Spinal cord (tissue), 10 donors: ENCODE measurements around the gene NEIL3. TPM values are rescaled to one million over a fixed set of nuclear protein-coding genes. Genes with fewer than 3 reads are reported as not detected.

Experiments
- DNase-seq, 6 donors: peaks; one replicate each; pipeline versions ENCODE4 v3.0.0 to v3.0.0-alpha.2; 2013 to 2015; ENCODE audit warnings: low spot score in 6 of 6, low read depth in 4 of 6
- H3K27ac ChIP-seq: one replicate; pipeline ENCODE4 v1.5.1; 2013; ENCODE audit warnings: low read depth, low read length, control low read depth
- H3K27me3 ChIP-seq: one replicate; pipeline ENCODE4 v1.6.1; 2013; ENCODE audit warnings: low read length; ENCODE audit not compliant: control insufficient read depth, insufficient read depth
- H3K36me3 ChIP-seq: one replicate; pipeline ENCODE4 v1.6.1; 2013; ENCODE audit warnings: low read length; ENCODE audit not compliant: control insufficient read depth, insufficient read depth
- H3K4me1 ChIP-seq: one replicate; pipeline ENCODE4 v1.6.1; 2013; ENCODE audit warnings: low read length; ENCODE audit not compliant: control insufficient read depth, insufficient read depth
- H3K4me3 ChIP-seq: one replicate; pipeline ENCODE4 v1.5.1; 2013; ENCODE audit warnings: low read depth, low read length, control low read depth
- H3K9me3 ChIP-seq: one replicate; pipeline ENCODE4 v1.6.1; 2013; ENCODE audit warnings: low read length; ENCODE audit not compliant: control insufficient read depth, insufficient read depth
- WGBS: methylation state at CpG from one replicate; pipeline ENCODE4 v1.1.5; 2013; ENCODE audit warnings: missing lambda C conversion rate; ENCODE audit not compliant: insufficient coverage; 5-methylcytosine and 5-hydroxymethylcytosine counted together
- polyA plus RNA-seq, 2 donors: library from polyadenylated mRNA; unstranded; fragments of 120-200 nt; gene quantifications; one replicate each; pipeline ENCODE4 v1.2.1, GENCODE V29; 2013; ENCODE audit not compliant: insufficient read length in 2 of 2
- total RNA-seq, 2 donors: library from RNA; depleted of rRNA in 1 of 2; stranded (reverse); fragments of 120-200 nt in 1 of 2; fragments of >200 nt in 1 of 2; gene quantifications; one replicate each; pipeline versions ENCODE4 v1.2.3 to v1.2.4, GENCODE V29; 2013 to 2014
- donor health status: healthy.

NEIL3 gene
- total and polyA plus RNA-seq, 4 donors, result 2.5 to 5.5 (median 2.8) TPM

- DNase-seq, result no peak
- WGBS, result no CpG with 5 or more reads among the region's 4 CpGs
- H3K27me3 ChIP-seq, result no peaks in the 10 kb centered on the region
- H3K9me3 ChIP-seq, result no peaks in the 10 kb centered on the region
- H3K4me1 ChIP-seq, result no peaks in the 10 kb centered on the region
- H3K27ac ChIP-seq, result no peak overlapping the region
- H3K36me3 ChIP-seq, result no peaks in the 10 kb centered on the region
- H3K4me3 ChIP-seq, result no peak overlapping the region
Observed at GRCh38 chr4:177315767-177316464, 6.2 kb downstream of the NEIL3 start.

GRCh38 chr4:177320721-177321120, 11.0 kb downstream of the NEIL3 start:
- H3K4me1 ChIP-seq, result no peaks in the 10 kb centered on the region
- no peak for DNase-seq
- no peaks in the 10 kb centered on the region for H3K9me3 ChIP-seq
- no peak overlapping the region for H3K27ac ChIP-seq
- 80% methylated on average over 1 of the region's 5 CpGs for WGBS
- no peak overlapping the region for H3K4me3 ChIP-seq
- no peaks in the 10 kb centered on the region for H3K36me3 ChIP-seq
- H3K27me3 ChIP-seq, result no peaks in the 10 kb centered on the region

DNA sequence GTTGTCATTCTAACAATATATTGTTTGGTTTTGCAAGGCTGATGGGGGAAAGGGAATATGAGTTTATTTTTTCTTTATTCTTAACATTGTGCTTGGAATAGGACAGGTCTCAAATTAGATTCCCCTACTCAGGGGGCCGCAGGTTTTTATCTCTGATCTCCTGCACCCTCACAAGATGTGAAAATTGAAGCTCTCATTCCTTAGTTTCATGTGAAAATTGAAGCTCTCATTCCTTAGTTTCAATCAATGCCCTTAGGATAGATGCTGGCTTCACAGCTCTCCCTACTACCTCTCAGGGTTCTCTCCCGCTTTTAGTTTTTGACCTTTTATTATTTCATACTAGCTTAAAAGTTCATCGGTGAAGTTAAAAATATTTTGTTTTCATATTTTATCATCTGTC, 12.0 kb downstream of the NEIL3 start:
- no peak for DNase-seq
- no peak overlapping the region for H3K4me3 ChIP-seq
- WGBS, result no CpG with 5 or more reads among the region's 3 CpGs

GRCh38 chr4:177322266-177322665, 12.6 kb downstream of the NEIL3 start:
- no peak overlapping the region for H3K27ac ChIP-seq
- H3K27me3 ChIP-seq, result no peaks in the 10 kb centered on the region
- no peaks in the 10 kb centered on the region for H3K4me1 ChIP-seq
- H3K9me3 ChIP-seq, result no peaks in the 10 kb centered on the region
- no peak overlapping the region for H3K4me3 ChIP-seq
- H3K36me3 ChIP-seq, result no peaks in the 10 kb centered on the region
- peak in 1 of 6 donors; percentile 15 for DNase-seq
- 80% methylated on average over 1 of the region's 7 CpGs for WGBS

More for the DNA sequence above, 12.0 kb downstream of the NEIL3 start:
- Histone ChIP-seq H3K4me1 (no peaks in the 10 kb centered on the region), H3K36me3 (no peaks in the 10 kb centered on the region), H3K27me3 (no peaks in the 10 kb centered on the region), H3K27ac (no peak overlapping the region), H3K9me3 (no peaks in the 10 kb centered on the region)

DNA sequence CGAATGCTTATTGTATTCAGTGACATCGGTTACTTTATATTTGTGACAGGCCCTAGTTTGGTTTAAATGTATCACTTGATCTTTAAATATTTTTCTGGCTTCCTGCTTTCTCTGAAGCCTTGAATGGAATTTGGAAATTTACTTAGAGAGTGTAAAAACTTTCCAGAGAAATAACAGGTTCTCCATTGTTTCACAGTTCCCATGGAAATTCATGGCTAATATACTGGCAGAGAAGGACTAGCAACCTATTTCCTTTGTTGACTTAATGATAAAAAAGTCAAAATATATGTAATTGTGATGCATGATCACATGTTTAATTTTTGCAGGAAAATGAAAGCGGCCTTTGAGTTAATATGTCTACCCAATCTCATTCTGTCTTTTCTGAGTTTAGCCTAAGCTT, 13.2 kb downstream of the NEIL3 start:
- DNase-seq, result no peak
- H3K36me3 ChIP-seq, result no peaks in the 10 kb centered on the region
- no peaks in the 10 kb centered on the region for H3K27me3 ChIP-seq
- H3K27ac ChIP-seq, result no peak overlapping the region
- no peaks in the 10 kb centered on the region for H3K4me1 ChIP-seq
- no peak overlapping the region for H3K4me3 ChIP-seq
- H3K9me3 ChIP-seq, result no peaks in the 10 kb centered on the region
- WGBS, result no CpG with 5 or more reads among the region's 3 CpGs

DNA sequence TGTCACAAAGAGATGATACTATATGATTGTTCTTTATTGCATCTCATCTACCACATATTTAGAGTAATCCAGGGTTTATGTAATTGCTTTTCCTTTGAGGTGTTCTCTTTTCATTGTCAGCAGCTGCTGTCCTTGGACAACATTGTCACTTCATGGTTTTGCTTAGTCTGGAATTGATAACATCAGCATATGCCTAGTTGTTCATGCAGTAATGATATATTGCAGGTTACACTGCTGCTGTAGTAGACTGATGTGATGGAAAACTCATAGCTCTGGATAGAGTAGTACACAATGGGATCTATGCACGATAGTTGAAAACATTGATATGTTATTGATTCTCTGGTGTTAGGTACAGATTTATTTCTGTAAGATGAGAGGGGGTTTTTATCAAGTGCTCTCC, 13.7 kb downstream of the NEIL3 start:
- WGBS, result 89% methylated on average over 1 of the region's 1 CpG
- H3K4me1 ChIP-seq, result no peaks in the 10 kb centered on the region
- H3K27me3 ChIP-seq, result no peaks in the 10 kb centered on the region
- no peak overlapping the region for H3K4me3 ChIP-seq
- no peak overlapping the region for H3K27ac ChIP-seq
- no peaks in the 10 kb centered on the region for H3K36me3 ChIP-seq
- H3K9me3 ChIP-seq, result no peaks in the 10 kb centered on the region
- DNase-seq, result no peak

- Histone ChIP-seq H3K36me3 (no peaks in the 10 kb centered on the region), H3K27me3 (no peaks in the 10 kb centered on the region), H3K9me3 (peaks cover 2% of the 10 kb centered on the region), H3K4me1 (no peaks in the 10 kb centered on the region), H3K27ac (no peak overlapping the region), H3K4me3 (no peak overlapping the region)
- DNase-seq, result no peak
- 100% methylated on average over 2 of the region's 4 CpGs for WGBS
Observed at GRCh38 chr4:177332119-177332518, 22.4 kb downstream of the NEIL3 start.

GRCh38 chr4:177339477-177340374, 30.1 kb downstream of the NEIL3 start:
- H3K36me3 ChIP-seq, result no peaks in the 10 kb centered on the region
- H3K9me3 ChIP-seq, result no peaks in the 10 kb centered on the region
- WGBS, result no CpG with 5 or more reads among the region's 5 CpGs
- no peak overlapping the region for H3K27ac ChIP-seq
- peak in 2 of 6 donors; percentile 55 to 63 for DNase-seq
- no peaks in the 10 kb centered on the region for H3K27me3 ChIP-seq
- no peaks in the 10 kb centered on the region for H3K4me1 ChIP-seq
- no peak overlapping the region for H3K4me3 ChIP-seq

DNA sequence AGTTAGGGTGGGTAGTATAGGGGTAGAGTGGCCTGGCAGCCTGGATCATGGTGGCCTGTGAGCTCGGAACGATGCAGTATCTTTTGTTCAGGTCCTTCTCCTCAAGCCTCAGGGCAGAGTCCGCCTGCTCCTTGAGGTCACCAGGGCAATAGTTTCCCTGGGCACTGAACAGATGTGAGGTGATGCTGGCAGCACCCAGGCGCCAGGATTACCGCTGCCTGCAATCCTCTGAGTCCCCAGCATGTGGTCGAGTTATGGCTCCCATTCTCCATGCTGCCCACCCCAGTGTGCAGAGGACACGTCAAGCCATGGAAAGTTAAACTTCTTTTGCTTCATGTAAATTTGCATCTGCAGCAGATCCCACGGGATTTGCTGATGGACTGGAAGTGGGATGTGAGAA, 38.7 kb downstream of the NEIL3 start:
- H3K9me3 ChIP-seq, result no peaks in the 10 kb centered on the region
- no peaks in the 10 kb centered on the region for H3K4me1 ChIP-seq
- H3K27me3 ChIP-seq, result no peaks in the 10 kb centered on the region
- no peak overlapping the region for H3K4me3 ChIP-seq
- 99% methylated on average over 7 of the region's 8 CpGs for WGBS
- no peaks in the 10 kb centered on the region for H3K36me3 ChIP-seq
- no peak for DNase-seq
- no peak overlapping the region for H3K27ac ChIP-seq

DNA sequence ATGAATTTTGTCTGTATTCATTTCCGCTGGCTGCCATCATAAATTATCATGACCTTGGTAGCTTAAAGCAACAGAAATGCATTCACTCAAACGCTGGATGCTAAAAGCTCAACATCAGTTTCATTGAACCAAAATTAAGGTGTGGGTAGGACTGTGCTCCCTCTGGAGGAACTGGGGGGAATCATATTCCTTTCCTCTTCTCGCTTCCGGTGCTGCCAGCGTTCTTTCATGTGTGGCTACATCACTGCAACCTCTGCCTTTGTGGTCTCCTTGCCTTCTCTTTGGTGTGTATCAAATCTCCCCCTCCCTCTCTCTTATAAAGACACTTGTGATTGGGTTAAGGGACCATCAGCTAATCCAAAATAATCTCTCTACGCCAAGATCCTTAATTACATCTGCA, 39.5 kb downstream of the NEIL3 start:
- WGBS, result 100% methylated on average over 1 of the region's 6 CpGs
- H3K27me3 ChIP-seq, result no peaks in the 10 kb centered on the region
- no peaks in the 10 kb centered on the region for H3K9me3 ChIP-seq
- H3K36me3 ChIP-seq, result no peaks in the 10 kb centered on the region
- no peak overlapping the region for H3K27ac ChIP-seq
- no peak for DNase-seq
- no peak overlapping the region for H3K4me3 ChIP-seq
- no peaks in the 10 kb centered on the region for H3K4me1 ChIP-seq
